Fibroblast of skin of left quadriceps (primary cell): ENCODE results near the gene TNS2.

Experiments used
- DNase-seq, 2 experiments: peaks; one replicate each; pipeline ENCODE4 v3.0.0-alpha.2; 2013; ENCODE audit warnings: low read depth in 2 of 2

TNS2 gene

DNA sequence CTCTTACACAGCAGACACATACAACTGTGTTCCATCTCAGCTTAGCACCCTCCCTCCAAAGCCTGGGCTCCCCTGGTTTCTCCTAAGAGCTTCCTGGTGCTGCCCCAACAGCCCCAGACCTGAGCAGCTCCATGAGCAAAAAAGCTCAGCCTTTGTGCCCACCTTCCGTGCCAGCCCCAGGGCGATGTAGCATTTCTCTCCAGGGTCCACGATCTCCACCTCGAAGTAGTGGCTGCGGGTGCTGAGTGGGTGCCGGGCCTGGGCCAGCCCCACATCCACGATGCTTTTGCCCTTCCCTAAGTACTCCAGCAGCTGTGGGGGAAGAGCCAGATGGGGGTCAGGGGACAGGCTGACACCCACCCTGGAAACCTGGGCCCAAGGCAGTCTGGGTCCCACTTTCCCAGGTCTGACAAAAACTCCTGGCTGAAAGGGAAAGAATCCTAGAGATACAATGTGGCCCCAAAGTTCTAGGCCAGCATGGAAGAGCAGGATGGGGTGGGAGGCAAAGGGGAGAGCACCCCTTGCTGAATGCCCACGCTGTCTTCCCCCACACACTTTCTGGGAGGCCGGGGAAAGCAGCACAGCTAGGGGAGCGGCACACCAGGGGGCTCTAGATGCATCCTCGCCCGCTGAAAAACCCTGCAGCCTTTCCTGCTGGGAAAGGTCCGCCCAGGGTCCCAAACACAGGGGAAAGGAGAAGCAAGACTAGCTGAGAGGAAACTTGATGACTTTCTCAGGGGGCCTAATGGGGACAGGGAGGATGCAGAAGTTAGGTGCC lies 18.3 kb downstream of the TNS2 start:
- no peak for DNase-seq

DNA sequence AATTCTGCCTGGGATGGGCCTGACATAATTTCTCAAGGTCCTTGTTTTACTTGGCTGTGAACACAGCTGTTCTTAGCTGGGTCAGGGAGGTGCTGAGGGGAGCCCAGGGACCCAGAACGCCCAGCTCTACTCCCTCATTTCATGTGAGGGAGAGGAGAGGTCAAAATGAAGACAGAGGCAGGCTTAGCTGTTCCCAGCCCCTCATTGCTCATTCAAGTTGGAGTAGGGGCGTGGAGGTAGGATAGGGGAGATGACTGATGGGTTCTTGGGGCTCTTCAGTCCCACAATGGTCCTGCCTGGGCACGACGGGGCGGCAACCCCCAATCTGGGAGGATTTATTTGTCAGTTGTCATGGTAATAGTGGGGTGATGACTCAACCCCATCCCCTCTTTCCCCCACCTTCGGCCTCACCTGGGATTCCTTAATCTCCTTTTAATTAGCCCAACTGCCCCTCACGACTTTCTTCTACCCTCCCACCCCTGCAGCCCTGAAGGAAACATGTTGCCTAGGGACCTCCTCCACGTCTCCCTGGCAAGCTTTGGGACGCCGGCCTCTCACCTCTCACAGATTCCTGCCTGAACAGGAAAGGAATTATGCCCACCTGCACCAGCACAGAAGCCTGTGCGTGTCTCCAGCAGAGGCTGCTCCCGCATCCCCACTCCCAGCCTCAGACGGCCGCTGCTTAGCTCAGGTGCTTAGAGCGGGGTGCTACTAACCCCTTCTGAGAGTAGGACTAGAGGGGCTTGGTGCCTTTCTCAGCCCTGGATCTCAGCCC lies 19.1 kb downstream of the TNS2 start:
- no peak for DNase-seq

- DNase-seq, result no peak
Measured at GRCh38 chr12:53069621-53070410, 20.0 kb downstream of the TNS2 start.

DNA sequence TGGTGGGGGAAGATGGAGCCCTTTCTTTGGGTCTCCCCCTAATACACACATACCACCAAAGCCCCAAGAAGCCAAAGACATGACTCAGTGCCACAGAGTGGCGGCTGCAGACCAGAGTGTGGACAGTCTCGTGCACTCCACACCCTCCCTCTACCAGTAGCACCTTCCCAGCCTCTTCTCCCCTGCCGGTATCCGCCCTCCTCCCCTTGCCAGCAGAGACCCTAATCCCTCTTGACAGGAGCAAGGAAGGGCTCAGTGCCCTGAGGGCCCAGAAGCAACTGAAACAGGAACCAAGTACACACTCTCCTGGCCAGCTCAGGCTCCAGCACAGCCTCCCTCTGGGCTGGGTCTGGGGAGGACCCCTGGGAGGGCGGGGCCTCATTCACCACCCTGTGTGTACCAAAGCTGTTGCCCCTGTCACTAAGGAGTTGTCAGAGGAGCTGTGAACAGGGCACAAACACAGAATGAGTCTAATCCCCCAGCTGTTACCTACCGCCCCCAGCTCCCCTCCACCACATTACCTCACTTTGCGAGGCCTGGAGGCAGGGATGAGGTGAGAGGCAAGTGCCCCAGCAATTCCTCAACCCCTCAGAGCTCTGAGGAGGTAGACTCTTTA lies 21.1 kb downstream of the TNS2 start:
- DNase-seq, result no peak

DNA sequence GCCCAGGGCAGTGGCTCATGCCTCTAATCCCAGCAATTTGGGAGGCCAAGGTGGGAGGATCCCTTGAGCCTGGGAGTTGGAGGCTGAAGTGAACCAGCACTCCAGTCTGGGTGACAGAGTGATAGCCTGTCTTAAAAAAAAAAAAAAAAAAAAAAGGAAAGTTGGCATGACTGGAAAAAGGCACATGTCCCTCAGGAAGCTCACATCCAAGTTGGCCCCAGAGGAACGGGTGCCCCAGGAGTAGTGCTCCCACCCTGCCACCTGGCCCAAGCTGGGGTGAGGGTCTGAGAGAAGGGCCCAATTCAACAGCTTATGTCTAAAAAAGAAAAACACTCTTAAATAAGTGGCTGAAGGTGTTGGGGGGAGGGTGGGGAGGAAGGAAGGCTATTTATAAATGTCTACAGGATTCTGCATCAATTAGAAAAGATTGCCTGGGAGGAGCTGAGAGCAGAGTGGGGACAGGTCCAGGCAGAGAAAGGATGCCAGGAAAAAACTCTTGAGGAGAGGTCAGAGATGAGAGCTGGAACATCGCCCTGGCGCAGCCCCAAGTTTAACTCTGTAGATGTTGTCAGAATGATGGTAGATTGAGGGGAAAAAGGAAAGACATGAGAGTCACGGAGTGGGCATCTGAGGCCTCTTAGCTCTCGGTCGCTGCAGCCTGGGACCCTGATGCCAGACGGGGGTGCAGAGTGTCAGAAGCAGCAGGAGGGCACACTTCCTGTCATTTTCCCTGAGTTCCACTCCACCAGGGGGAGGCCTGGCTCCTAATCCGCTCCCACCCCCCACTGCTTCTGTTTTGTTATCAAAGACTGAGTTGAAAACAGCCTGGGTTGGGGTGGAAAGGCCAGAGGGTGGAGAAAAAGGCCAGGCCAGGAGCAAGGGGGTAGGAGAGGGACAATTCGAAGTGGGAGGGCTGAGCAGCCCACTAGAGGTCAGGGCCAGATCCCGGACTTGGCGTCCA lies 22.0 kb downstream of the TNS2 start:
- DNase-seq, result no peak

DNA sequence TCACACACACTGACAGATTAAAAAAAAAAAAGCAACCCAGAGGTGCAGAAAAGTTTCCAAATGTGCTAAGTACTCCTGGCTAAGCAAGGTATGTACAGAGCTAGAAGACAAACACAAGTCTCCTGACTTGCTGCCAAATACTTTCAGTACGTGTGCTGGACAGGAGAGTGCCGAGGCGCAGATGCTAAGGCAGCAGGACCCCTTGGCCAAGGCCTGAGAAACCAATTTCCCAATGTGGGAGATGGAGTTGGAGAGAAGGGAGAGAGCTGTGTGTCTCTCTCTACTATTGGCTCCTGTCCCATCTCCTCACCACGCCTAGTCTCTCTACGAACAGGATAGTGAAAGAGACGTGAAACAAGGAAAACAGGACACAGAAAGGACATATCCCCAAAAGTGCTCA lies 24.0 kb downstream of the TNS2 start:
- no peak for DNase-seq

GRCh38 chr12:53074283-53074998 lies 24.6 kb downstream of the TNS2 start:
- DNase-seq, result no peak

- no peak for DNase-seq
Measured at GRCh38 chr12:53074999-53075370, 25.1 kb downstream of the TNS2 start.

DNA sequence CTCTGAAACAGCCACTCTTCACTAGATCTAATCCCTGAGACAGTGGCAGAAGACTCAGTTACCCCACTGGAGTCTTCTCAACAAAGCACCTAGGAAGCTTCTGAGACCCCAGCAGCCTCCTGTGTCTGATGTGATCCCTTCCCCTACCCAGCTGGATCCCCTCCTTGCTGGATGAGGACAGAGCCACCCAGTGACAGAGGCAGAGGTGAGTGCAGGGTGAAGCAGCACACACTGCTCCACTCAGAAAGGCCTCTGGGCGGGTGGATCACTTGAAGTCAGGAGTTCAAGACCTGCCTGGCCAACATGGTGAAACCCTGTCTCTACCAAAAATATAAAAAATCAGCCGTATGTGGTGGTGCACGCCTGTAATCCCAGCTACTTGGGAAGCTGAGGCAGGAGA lies 26.6 kb downstream of the TNS2 start:
- DNase-seq, result no peak

DNA sequence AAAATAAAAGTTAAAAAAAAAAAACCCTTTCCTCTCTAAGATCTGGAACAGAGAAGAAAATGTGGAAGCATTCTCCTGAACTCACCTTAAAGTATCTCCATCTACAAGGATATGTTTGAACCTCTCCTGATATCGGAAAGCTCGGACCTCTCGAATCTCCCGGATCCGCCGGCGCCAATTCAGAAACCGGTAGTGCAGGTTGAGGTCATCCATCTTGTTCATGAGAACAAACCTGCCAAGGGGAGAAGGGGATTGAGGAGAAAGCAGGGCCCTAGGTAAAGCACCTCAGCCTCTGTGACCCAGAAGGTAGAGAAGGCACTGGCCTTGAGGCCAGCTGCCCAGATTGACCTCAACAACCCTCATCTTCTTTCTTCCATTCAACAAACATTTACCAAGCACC lies 27.2 kb downstream of the TNS2 start:
- no peak for DNase-seq

DNA sequence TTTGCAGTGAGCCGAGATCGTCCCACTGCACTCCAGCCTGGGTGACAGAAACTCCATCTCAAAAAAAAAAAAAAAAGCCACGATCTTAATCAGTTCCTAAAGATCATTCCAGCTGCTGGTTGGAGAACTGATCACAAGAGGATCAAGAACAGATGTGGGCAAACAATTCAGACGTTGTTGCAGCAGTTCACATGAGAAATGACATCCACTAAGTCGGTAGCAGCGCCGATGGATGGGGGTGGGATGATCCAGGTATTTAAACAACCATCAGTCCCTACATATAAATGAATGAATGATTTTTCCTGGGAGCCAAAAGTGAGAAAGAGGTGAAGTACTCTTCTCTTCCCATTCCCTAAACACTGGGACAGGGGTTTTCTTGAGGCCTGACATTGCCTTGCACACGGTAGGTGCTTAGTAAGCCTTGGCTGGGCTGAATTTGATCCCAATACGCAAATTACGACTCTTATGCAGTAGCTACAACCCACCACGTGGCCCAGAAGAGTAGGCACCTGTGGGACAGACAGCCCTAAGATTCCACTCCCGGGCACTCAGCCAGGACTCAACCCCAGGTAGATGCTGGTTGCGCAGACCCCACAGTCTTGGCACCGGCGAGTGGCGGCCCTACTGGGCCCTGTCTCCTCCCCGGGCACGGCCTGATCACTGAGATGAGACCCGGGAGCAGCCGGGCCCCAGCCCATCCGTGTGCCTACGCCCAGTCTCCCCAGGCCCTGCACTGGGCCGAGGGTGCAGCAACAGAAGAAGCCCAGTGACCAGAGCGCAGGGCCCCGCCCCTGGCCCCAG lies 28.8 kb downstream of the TNS2 start:
- no peak for DNase-seq

DNA sequence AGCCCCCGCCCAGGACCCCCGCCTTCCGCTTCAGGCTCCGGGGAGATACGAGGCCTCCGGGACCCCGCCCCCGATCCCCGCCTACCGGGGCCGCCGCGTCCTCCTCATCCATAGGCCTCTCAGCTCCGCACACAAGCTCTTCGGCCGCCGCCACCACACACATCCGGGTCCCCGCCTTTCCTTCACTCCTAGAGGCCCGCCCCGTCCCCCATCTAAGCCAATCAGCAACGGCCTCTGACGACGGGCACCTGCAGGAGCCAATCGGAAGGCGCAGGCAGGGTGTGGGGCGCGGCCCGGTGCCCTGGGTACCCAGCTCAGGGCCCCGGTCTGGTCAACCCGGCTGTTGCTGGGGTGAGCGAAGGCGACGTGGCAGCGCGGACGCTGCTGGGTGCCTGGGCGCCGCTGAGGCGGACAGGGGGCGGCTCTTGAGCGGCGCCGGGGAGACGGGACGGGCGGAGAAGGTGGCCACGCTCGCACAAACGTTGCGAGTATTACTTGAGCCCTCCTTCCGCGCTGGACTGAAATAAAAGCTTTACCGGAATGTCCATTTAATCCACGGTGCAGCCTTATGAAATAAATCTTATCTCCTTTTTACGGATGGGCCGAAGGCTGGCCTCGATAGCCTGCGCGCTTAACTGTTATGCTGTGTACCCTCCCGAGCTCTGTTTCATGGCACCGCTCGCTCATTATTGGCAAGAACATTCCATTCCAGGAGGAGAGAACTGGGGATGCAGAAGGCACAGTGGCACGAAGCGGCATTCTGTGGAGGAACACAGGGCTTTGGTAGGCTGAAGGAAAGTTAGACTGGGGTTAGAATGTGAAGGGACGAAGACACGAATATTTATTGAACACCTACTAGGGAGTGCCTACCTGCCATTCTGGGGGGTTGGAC lies 29.6 kb downstream of the TNS2 start, which contains the start of gene SPRYD3:
SPRYD3 (minus strand) TSS at position 165 of the 892 bp plus-strand sequence; CDS start at position 108, 57 bp downstream.
- peak; percentile 93 for DNase-seq

GRCh38 chr12:53082637-53083175 lies 32.8 kb downstream of the TNS2 start:
- no peak for DNase-seq

GRCh38 chr12:53086361-53086760 lies 36.5 kb downstream of the TNS2 start:
- no peak for DNase-seq

GRCh38 chr12:53090105-53090504 lies 40.2 kb downstream of the TNS2 start:
- no peak for DNase-seq

DNA sequence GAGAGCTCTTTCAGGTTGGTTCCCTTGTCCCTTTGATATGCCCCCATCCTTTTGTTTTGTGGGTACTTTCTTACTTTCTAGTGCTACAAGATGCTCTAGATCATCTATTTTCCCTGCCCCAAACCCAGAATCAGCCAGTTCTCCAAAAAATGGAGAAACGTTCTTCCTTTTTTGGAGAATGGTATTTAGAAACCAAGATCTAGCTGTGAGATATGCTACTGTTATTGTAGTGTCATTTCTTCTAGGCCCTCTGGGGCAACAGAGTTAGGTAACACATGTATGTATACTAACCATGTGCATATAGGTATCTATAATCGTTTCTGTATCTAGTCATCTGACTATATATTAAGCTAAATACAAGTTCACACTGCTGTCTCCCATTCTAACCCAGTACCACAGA lies 40.7 kb downstream of the TNS2 start:
- no peak for DNase-seq

DNA sequence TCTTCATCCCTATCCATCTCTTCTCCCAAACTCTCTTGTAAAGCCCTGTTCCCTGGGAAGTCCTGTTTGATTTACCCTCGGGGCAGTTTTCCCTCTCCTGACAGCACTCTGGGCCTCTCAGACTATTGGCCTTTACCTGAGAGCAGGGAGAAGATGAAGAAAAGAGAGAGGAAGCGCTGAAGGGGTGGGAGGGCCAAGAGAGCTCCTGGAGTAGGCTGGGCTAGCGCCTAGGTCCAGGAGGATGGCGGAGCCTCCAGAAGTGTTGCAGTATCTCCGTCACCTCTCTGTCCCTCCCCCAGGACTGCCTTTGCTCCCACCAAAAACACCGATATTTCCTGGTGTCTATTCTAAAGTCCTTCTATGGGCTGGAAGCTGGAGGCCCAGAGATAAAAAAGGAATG lies 41.9 kb downstream of the TNS2 start:
- no peak for DNase-seq
